ENCODE data around the gene GRM5.

Gene GRM5

GRCh38 chr11:88827018-88827676 is 238.6 kb downstream of the GRM5 start:
- Mint-ChIP-seq H3K9me3 (ENCODE audit: low read depth) (no peaks in the 10 kb centered on the region), H3K27me3 (no peaks in the 10 kb centered on the region)

DNA sequence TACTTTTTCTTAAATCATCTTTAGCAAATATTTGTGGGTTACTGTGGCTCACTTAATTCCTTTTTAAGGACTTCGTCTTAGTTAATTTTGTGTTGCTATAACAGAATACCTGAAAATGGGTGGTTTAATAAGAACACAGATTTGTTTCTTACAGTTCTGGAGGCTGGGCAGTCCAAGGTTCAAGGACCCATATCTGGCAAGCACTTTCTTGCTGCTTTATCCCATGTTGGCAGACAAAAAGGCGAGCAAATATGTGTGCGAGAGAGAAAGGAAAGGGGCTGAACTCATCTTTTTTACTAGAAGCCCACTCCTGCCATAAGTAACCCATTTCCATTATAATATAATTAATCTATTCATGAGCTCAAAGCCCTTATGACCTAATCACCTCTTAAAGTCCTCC is 246.2 kb downstream of the GRM5 start:
- Mint-ChIP-seq H3K9me3 (ENCODE audit: low read depth) (peaks cover 4% of the 10 kb centered on the region), H3K4me1 (ENCODE audit: low read depth) (no peaks in the 10 kb centered on the region), H3K27ac (no peak overlapping the region)

More at GRCh38 chr11:88827018-88827676, 238.6 kb downstream of the GRM5 start:
- no peak overlapping the region for H3K27ac Mint-ChIP-seq
- H3K4me1 Mint-ChIP-seq (ENCODE audit: low read depth), result no peaks in the 10 kb centered on the region
- H3K4me3 Mint-ChIP-seq, result no peak overlapping the region
- no peaks in the 10 kb centered on the region for H3K36me3 Mint-ChIP-seq

DNA sequence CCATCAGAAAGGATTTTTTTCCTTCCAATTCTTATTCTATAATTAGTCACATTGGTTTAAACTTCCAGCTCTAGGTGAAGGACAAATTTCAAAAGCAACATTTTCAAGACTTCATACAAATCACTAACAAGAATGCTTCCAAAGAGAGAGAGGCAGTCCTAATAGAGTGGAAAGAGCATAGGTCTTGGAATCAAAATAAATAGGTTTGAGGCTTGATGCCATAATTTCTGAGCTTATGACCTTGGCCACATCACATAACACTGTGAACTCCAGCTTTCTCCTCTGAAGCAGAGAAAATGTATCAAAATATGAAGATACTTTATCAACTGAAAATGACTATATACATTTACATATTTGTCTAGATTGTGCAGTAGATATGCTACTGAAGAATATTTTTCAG is 246.8 kb downstream of the GRM5 start:
- Mint-ChIP-seq H3K27me3 (no peaks in the 10 kb centered on the region), H3K9me3 (ENCODE audit: low read depth) (peaks cover 7% of the 10 kb centered on the region), H3K27ac (no peak overlapping the region), H3K36me3 (peaks cover 3% of the 10 kb centered on the region), H3K4me1 (ENCODE audit: low read depth) (peaks cover 1% of the 10 kb centered on the region), H3K4me3 (no peak overlapping the region)

More for the DNA sequence above, 246.2 kb downstream of the GRM5 start:
- Mint-ChIP-seq H3K4me3 (no peak overlapping the region), H3K36me3 (peaks cover 3% of the 10 kb centered on the region), H3K27me3 (no peaks in the 10 kb centered on the region)

- peaks cover 3% of the 10 kb centered on the region for H3K36me3 Mint-ChIP-seq
- H3K9me3 Mint-ChIP-seq (ENCODE audit: low read depth), result peaks cover 7% of the 10 kb centered on the region
- peaks cover 10% of the 10 kb centered on the region for H3K4me1 Mint-ChIP-seq (ENCODE audit: low read depth)
- H3K27me3 Mint-ChIP-seq, result no peaks in the 10 kb centered on the region
- H3K4me3 Mint-ChIP-seq, result no peak overlapping the region
- H3K27ac Mint-ChIP-seq, result no peak overlapping the region
Observed at GRCh38 chr11:88815505-88815904, 250.3 kb downstream of the GRM5 start.

- Mint-ChIP-seq H3K36me3 (peaks cover 3% of the 10 kb centered on the region), H3K4me1 (ENCODE audit: low read depth) (peaks cover 10% of the 10 kb centered on the region), H3K27me3 (no peaks in the 10 kb centered on the region), H3K4me3 (no peak overlapping the region), H3K27ac (no peak overlapping the region), H3K9me3 (ENCODE audit: low read depth) (peaks cover 7% of the 10 kb centered on the region)
Observed at GRCh38 chr11:88814076-88814475, 251.7 kb downstream of the GRM5 start.

GRCh38 chr11:88813233-88813915 is 252.4 kb downstream of the GRM5 start:
- no peaks in the 10 kb centered on the region for H3K27me3 Mint-ChIP-seq
- H3K9me3 Mint-ChIP-seq (ENCODE audit: low read depth), result peaks cover 7% of the 10 kb centered on the region
- no peak overlapping the region for H3K27ac Mint-ChIP-seq
- peaks cover 3% of the 10 kb centered on the region for H3K36me3 Mint-ChIP-seq
- peaks cover 10% of the 10 kb centered on the region for H3K4me1 Mint-ChIP-seq (ENCODE audit: low read depth)
- H3K4me3 Mint-ChIP-seq, result no peak overlapping the region

GRCh38 chr11:88810420-88811097 is 255.2 kb downstream of the GRM5 start:
- peaks cover 3% of the 10 kb centered on the region for H3K36me3 Mint-ChIP-seq
- no peak overlapping the region for H3K27ac Mint-ChIP-seq
- H3K9me3 Mint-ChIP-seq (ENCODE audit: low read depth), result peaks cover 7% of the 10 kb centered on the region
- no peaks in the 10 kb centered on the region for H3K27me3 Mint-ChIP-seq
- H3K4me3 Mint-ChIP-seq, result no peak overlapping the region
- peaks cover 10% of the 10 kb centered on the region for H3K4me1 Mint-ChIP-seq (ENCODE audit: low read depth)

- no peaks in the 10 kb centered on the region for H3K36me3 Mint-ChIP-seq
- no peaks in the 10 kb centered on the region for H3K27me3 Mint-ChIP-seq
- no peaks in the 10 kb centered on the region for H3K9me3 Mint-ChIP-seq (ENCODE audit: low read depth)
- H3K4me1 Mint-ChIP-seq (ENCODE audit: low read depth), result peaks cover 10% of the 10 kb centered on the region
- H3K27ac Mint-ChIP-seq, result no peak overlapping the region
- no peak overlapping the region for H3K4me3 Mint-ChIP-seq
Observed at GRCh38 chr11:88809126-88809525, 256.7 kb downstream of the GRM5 start.

GRCh38 chr11:88807349-88807748 is 258.4 kb downstream of the GRM5 start:
- Mint-ChIP-seq H3K36me3 (no peaks in the 10 kb centered on the region), H3K27ac (no peak overlapping the region), H3K27me3 (no peaks in the 10 kb centered on the region), H3K4me1 (ENCODE audit: low read depth) (no peaks in the 10 kb centered on the region), H3K4me3 (no peak overlapping the region), H3K9me3 (ENCODE audit: low read depth) (no peaks in the 10 kb centered on the region)

DNA sequence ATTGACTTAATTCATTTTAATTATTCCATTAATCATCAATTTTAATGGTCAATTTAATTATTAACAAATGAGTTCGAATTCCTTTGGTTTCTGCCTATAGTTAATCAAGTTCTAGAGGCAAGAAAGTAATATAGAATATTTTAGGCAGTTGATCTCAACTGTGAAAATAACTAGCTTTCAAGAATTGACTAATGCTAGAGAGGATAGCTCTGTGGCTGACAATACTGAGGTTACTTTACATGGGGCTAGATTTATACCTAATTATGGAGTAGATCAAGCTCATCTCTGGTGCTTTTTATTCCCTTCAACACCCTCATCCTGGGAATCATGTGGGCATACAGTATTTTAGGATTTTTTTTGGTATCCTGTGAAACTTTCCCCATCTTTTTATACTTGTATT is 259.4 kb downstream of the GRM5 start:
- Mint-ChIP-seq H3K36me3 (no peaks in the 10 kb centered on the region), H3K27ac (no peak overlapping the region), H3K9me3 (ENCODE audit: low read depth) (no peaks in the 10 kb centered on the region), H3K4me1 (ENCODE audit: low read depth) (peaks cover 5% of the 10 kb centered on the region), H3K27me3 (no peaks in the 10 kb centered on the region), H3K4me3 (no peak overlapping the region)

GRCh38 chr11:88801484-88802123 is 264.2 kb downstream of the GRM5 start:
- no peaks in the 10 kb centered on the region for H3K27me3 Mint-ChIP-seq
- H3K9me3 Mint-ChIP-seq (ENCODE audit: low read depth), result no peaks in the 10 kb centered on the region
- no peak overlapping the region for H3K27ac Mint-ChIP-seq
- H3K4me1 Mint-ChIP-seq (ENCODE audit: low read depth), result peaks cover 5% of the 10 kb centered on the region
- no peaks in the 10 kb centered on the region for H3K36me3 Mint-ChIP-seq
- no peak overlapping the region for H3K4me3 Mint-ChIP-seq

GRCh38 chr11:88799771-88800500 is 265.8 kb downstream of the GRM5 start:
- Mint-ChIP-seq H3K27me3 (peaks cover 1% of the 10 kb centered on the region), H3K27ac (no peak overlapping the region), H3K9me3 (ENCODE audit: low read depth) (peaks cover 3% of the 10 kb centered on the region), H3K36me3 (peaks cover 2% of the 10 kb centered on the region), H3K4me3 (no peak overlapping the region), H3K4me1 (ENCODE audit: low read depth) (peaks cover 5% of the 10 kb centered on the region)

- H3K36me3 Mint-ChIP-seq, result peaks cover 3% of the 10 kb centered on the region
- H3K4me1 Mint-ChIP-seq (ENCODE audit: low read depth), result no peaks in the 10 kb centered on the region
- H3K9me3 Mint-ChIP-seq (ENCODE audit: low read depth), result peaks cover 4% of the 10 kb centered on the region
- H3K27ac Mint-ChIP-seq, result no peak overlapping the region
- H3K27me3 Mint-ChIP-seq, result peaks cover under 1% of the 10 kb centered on the region
- no peak overlapping the region for H3K4me3 Mint-ChIP-seq
Observed at GRCh38 chr11:88790182-88790581, 275.6 kb downstream of the GRM5 start.

- Mint-ChIP-seq H3K36me3 (no peaks in the 10 kb centered on the region), H3K4me1 (ENCODE audit: low read depth) (peaks cover 6% of the 10 kb centered on the region), H3K27ac (no peak overlapping the region), H3K9me3 (ENCODE audit: low read depth) (no peaks in the 10 kb centered on the region), H3K27me3 (no peaks in the 10 kb centered on the region), H3K4me3 (no peak overlapping the region)
Observed at GRCh38 chr11:88779577-88779976, 286.2 kb downstream of the GRM5 start.
